ENCODE results near the gene KIFC1. TPM values are rescaled to one million over a fixed set of nuclear protein-coding genes. Genes with fewer than 3 reads are reported as not detected.

The KIFC1 gene
- total and polyA plus RNA-seq, 2 donors (not counting 1 experiment from before 2014, with no cell fraction given) = 0.79 to 1.0 TPM

DNA sequence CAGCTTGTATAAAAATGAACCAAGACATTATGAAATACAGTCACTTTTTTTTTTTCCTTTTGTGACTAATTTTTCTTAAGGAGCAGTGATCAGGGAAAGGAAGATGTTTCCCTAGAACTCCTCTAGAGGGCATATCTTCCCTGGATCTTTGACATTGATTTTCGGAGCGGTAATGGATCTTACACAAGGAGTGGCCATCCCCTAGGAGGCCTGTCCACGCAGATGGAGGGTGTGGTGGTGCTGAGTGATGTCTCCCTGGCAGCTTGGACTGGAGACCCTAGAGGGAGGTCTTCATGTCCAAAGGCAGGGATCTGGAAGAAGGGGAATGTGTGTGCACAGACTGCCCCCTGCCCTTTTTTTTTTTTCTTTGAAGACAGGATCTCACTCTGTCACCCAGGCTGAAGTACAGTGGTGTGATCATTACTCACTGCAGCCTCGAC lies 7.0 kb upstream of the KIFC1 start:
- ChIA-PET CTCF (interaction anchor here (0.6 kb wide), 1 partner anchor 253 kb away, joined by 3 read pairs; no protein-coding TSS in a partner anchor), POLR2A (interaction anchor here (0.7 kb wide), 1 partner anchor 263 kb away, joined by 3 read pairs; no protein-coding TSS in a partner anchor)
- H3K36me3 ChIP-seq (replicated peaks in 1 of 2; ENCODE audit: control extremely low read depth in 1 of 2, control insufficient read depth in 1 of 2, extremely low read depth in 1 of 2, insufficient read depth in 2 of 2, low read length in 1 of 2) = no peaks in the 10 kb centered on the region
- no peaks in the 10 kb centered on the region for H3K4me1 ChIP-seq (ENCODE audit: control insufficient read depth in 2 of 2, insufficient read depth in 2 of 2, low read length in 2 of 2)
- H3K27ac ChIP-seq (ENCODE audit: low read length in 2 of 2) = no peak overlapping the region
- H3K9ac ChIP-seq (ENCODE audit: low read length) = no peak overlapping the region
- intact Hi-C loops (cut with micrococcal nuclease) = no loop called here
- no peak overlapping the region for H2AFZ ChIP-seq (ENCODE audit: insufficient read depth, low read depth, low read length, poor library complexity, severe bottlenecking)
- no peaks in the 10 kb centered on the region for H3K79me2 ChIP-seq (ENCODE audit: control insufficient read depth, insufficient read depth, low read length)
- 100% methylated on average over 2 of the region's 4 CpGs for WGBS (ENCODE audit: insufficient coverage)
- H3K4me2 ChIP-seq (replicated peaks; ENCODE audit: low read depth, low read length, poor library complexity, severe bottlenecking) = no peak overlapping the region
- Mint-ChIP-seq H3K27me3 (no peaks in the 10 kb centered on the region), H3K4me1 (no peaks in the 10 kb centered on the region), H3K27ac (peak overlapping the region; percentile 22), H3K9me3 (ENCODE audit: insufficient read depth) (no peaks in the 10 kb centered on the region), H3K4me3 (no peak overlapping the region)
- no peak overlapping the region for H3K4me3 ChIP-seq (ENCODE audit: control extremely low read depth in 1 of 5, extremely low read depth in 1 of 5, insufficient read depth in 1 of 5, low read depth in 2 of 5, low read length in 4 of 5)
- TF ChIP-seq, protein P1, sequence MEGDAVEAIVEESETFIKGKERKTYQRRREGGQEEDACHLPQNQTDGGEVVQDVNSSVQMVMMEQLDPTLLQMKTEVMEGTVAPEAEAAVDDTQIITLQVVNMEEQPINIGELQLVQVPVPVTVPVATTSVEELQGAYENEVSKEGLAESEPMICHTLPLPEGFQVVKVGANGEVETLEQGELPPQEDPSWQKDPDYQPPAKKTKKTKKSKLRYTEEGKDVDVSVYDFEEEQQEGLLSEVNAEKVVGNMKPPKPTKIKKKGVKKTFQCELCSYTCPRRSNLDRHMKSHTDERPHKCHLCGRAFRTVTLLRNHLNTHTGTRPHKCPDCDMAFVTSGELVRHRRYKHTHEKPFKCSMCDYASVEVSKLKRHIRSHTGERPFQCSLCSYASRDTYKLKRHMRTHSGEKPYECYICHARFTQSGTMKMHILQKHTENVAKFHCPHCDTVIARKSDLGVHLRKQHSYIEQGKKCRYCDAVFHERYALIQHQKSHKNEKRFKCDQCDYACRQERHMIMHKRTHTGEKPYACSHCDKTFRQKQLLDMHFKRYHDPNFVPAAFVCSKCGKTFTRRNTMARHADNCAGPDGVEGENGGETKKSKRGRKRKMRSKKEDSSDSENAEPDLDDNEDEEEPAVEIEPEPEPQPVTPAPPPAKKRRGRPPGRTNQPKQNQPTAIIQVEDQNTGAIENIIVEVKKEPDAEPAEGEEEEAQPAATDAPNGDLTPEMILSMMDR (IDR thresholded peaks at IDR 0.05) = no peak
- no peak for TF ChIP-seq EZH2 (IDR thresholded peaks at IDR 0.05; ENCODE audit: borderline replicate concordance, insufficient read depth, low read depth, low read length, poor library complexity, severe bottlenecking)
- no peaks in the 10 kb centered on the region for H3K9me3 ChIP-seq (ENCODE audit: control extremely low read depth in 1 of 3, control insufficient read depth in 2 of 3, insufficient read depth in 1 of 3, low read length in 2 of 3)
- no peak for ATAC-seq (ENCODE audit: low read depth)
- no peak for DNase-seq
- H3K27me3 ChIP-seq (replicated peaks in 1 of 4; ENCODE audit: control extremely low read depth in 1 of 4, control insufficient read depth in 3 of 4, insufficient read depth in 4 of 4, low read length in 3 of 4) = no peaks in the 10 kb centered on the region
- no peaks in the 10 kb centered on the region for H4K20me1 ChIP-seq (ENCODE audit: control insufficient read depth, insufficient read depth, low read length, poor library complexity, severe bottlenecking)

DNA sequence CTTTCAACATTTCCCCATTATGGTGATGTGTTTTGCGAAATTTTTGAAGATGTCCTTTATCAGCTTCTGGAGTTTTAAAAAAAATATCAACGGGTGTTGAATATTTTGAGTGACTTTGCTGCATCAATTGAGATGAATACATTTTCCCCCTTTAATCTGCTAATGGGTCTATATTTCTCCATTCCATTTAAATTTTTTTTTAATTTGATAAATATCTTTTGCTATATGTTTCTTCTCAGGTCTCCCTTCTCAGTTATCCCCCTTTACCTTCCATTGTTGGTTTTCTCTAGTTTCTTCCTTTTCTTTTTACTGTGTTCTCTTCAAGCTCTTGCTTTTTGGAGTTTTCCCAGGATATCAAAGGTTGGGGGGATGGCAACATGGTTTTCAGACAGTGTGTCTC lies 1.4 kb upstream of the KIFC1 start:
- CTCF ChIA-PET = interaction anchor here (0.7 to 2.5 kb wide), 18 partner anchors 16 to 190 kb away, joined by 3 to 17 read pairs (median 5); partner anchors contain the start of genes BAK1, PFDN6, RPS18 and VPS52
- intact Hi-C loops (cut with micrococcal nuclease) = loop anchor here (2.0 to 5.0 kb wide), 3 partner anchors 45 to 397 kb away; partner anchors contain the start of genes ITPR3 and LEMD2

More for the DNA sequence above, 1.4 kb upstream of the KIFC1 start:
- no peaks in the 10 kb centered on the region for H3K9me3 Mint-ChIP-seq (ENCODE audit: insufficient read depth)
- WGBS (ENCODE audit: insufficient coverage) = no CpG with 5 or more reads among the region's 2 CpGs
- Histone ChIP-seq H3K4me2 (replicated peaks; ENCODE audit: low read depth, low read length, poor library complexity, severe bottlenecking) (no peak overlapping the region), H3K9me3 (ENCODE audit: control extremely low read depth in 1 of 3, control insufficient read depth in 2 of 3, insufficient read depth in 1 of 3, low read length in 2 of 3) (no peaks in the 10 kb centered on the region), H3K79me2 (ENCODE audit: control insufficient read depth, insufficient read depth, low read length) (peaks cover 15% of the 10 kb centered on the region), H4K20me1 (ENCODE audit: control insufficient read depth, insufficient read depth, low read length, poor library complexity, severe bottlenecking) (no peaks in the 10 kb centered on the region), H3K27me3 (replicated peaks in 1 of 4; ENCODE audit: control extremely low read depth in 1 of 4, control insufficient read depth in 3 of 4, insufficient read depth in 4 of 4, low read length in 3 of 4) (no peaks in the 10 kb centered on the region), H3K9ac (ENCODE audit: low read length) (no peak overlapping the region), H3K27ac (ENCODE audit: low read length in 2 of 2) (no peak overlapping the region), H2AFZ (ENCODE audit: insufficient read depth, low read depth, low read length, poor library complexity, severe bottlenecking) (no peak overlapping the region), H3K4me3 (ENCODE audit: control extremely low read depth in 1 of 5, extremely low read depth in 1 of 5, insufficient read depth in 1 of 5, low read depth in 2 of 5, low read length in 4 of 5) (no peak overlapping the region), H3K36me3 (replicated peaks in 1 of 2; ENCODE audit: control extremely low read depth in 1 of 2, control insufficient read depth in 1 of 2, extremely low read depth in 1 of 2, insufficient read depth in 2 of 2, low read length in 1 of 2) (no peaks in the 10 kb centered on the region), H3K4me1 (ENCODE audit: control insufficient read depth in 2 of 2, insufficient read depth in 2 of 2, low read length in 2 of 2) (peaks cover 12 to 18% of the 10 kb centered on the region in 2 donors)
- no peak for TF ChIP-seq EZH2 (IDR thresholded peaks at IDR 0.05; ENCODE audit: borderline replicate concordance, insufficient read depth, low read depth, low read length, poor library complexity, severe bottlenecking)
- TF ChIP-seq, protein P1 (IDR thresholded peaks at IDR 0.05) = no peak
- H3K27me3 Mint-ChIP-seq = no peaks in the 10 kb centered on the region
- H3K27ac Mint-ChIP-seq = peak overlapping the region; percentile 95
- ATAC-seq (ENCODE audit: low read depth) (no peak), DNase-seq (no peak)
- POLR2A ChIA-PET = interaction anchor here (0.6 to 1.2 kb wide), 3 partner anchors 36 to 46 kb away, joined by 3 to 7 read pairs (median 4); no protein-coding TSS in a partner anchor
- no peak overlapping the region for H3K4me3 Mint-ChIP-seq
- H3K4me1 Mint-ChIP-seq = peaks cover 23% of the 10 kb centered on the region

Measured in B cell (primary cell).